HG03378 (cell line): ENCODE data around the gene CDH12.
"Not testable (repeated sequence)": the region's sequence is repeated elsewhere in the genome, so short reads cannot be mapped to it uniquely, and the experiment has no call there.

ENCODE experiments used
- ATAC-seq: cut with Tn5 transposase; IDR thresholded peaks from one replicate; pipeline ENCODE4 v1.9.1; 2021; ENCODE audit warnings: mild to moderate bottlenecking, moderate library complexity; ENCODE audit not compliant: unreplicated experiment

Gene CDH12

DNA sequence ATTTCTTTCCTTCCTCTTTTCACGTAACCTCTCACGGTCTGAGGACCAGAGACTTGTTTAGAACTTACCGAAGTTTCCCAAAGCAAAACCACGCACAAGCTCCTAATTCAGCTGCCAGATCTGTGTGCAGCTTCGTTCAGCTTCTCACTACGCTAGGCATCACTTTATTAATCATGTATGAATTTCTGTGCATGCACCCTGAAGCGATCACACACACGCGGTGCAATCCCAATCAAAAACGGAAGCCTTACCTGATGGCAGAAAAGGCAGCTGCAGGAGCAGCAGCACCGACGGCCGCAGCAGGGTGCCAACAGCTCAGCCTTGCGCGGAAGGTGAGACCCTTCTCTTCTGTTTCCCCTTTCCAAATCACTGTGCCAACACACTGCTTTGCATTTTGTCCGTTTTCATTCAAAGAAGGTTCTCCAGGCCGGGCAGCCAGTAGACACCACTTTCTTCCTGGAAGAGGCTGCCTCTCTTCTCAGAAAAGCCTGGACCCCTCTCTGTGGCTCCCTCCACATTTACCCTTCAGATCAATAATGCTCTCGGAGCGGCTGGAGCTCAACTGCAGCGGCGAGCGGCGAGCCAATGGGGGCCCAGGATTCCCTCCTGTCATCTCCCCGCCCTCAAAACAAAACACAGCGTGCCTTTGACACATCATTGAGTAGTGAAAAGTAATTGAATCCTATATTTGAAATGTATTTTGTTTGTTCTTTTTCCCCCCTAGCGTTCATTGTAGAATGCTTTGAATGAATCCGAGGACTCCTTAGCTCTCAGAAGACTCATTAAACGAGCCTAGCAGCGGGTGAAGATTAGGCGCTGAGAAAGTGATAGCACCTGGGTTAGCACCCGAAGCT lies at the start of gene CDH12:
TSS of gene CDH12 (minus strand) at position 538 of the 854 bp plus-strand sequence.
- no peak for ATAC-seq

DNA sequence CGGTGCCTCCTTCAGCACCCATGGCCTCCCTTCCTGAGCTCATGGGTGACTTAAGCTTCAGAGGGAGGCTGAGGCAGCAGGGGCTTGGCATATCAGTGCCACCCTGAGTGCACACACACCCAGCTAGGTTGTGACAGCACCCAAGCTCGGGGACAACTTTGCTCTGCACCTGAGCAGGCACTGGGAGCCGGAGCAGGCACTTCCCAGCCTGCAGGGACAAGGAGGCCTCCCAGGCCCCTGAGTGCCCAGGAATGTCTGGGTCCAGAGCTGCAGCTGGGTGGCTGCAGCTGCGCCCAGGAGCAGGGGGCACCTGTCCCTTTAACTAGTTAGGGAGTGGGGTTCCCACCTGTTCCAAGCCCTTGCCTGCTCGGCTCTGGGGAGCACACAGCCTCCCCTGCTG lies 48.7 kb upstream of the CDH12 start:
- ATAC-seq, result no peak

DNA sequence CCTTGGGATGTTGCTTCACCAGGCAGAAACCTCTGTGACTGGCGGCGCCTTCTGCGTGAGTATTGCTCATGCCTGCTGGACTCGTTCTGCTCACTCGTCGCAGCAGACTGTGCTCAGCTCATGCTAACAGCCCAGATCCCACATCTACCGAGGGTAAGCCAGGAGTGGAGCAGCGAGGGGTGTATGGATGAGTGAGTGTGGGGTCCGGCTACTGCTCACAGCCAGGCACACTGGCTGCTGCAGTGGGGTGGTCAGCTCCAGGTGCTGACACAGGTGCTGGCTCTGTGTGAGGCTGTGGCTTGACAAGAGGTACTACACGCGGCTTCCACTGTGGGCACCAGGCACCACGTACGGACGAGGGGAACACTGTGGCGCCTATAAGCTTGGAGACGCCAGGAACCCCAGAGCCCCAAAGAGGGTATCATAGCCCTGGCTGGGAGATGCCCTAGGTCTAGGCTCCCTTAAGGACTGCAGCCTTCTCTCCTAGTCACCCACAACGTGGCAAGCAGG lies 47.7 kb upstream of the CDH12 start:
- ATAC-seq, result no peak

DNA sequence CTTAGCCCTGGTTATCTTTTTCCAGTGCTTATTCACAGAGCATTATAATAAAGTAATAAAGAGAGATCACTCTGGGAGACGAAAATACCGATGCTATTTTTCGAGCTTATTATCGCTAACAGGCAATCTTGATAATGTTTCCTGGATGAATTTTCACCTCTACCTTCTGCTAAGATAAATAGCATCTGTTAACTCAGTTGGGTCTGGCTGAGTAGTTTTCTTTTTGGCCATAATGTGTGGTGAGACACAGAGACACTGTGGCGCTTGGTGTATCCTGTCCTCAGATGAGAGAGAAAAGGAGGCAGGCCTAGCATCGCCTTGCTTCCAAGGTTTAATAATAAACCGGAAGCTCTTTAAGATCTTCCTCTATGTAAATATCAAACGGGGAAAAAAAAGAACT lies 46.2 kb upstream of the CDH12 start:
- ATAC-seq, result no peak

DNA sequence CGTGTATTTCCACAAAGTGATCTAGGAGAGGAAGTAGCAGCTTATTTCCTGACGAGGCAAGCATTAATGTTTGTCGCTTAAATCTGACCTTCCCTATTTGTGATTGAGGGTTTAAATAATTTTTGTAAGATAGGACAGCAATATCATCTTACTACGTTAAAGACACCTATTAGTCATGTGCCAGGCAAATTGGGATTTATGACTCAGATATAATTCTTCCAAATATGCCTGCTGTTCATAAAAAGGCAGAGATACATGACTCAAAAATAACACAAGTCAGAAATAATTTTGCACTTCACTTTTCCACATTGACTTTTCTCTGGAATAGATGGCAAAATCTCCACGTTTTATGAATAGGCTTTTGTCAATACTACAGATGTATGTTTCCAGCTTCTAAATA lies 43.0 kb upstream of the CDH12 start:
- no peak for ATAC-seq

DNA sequence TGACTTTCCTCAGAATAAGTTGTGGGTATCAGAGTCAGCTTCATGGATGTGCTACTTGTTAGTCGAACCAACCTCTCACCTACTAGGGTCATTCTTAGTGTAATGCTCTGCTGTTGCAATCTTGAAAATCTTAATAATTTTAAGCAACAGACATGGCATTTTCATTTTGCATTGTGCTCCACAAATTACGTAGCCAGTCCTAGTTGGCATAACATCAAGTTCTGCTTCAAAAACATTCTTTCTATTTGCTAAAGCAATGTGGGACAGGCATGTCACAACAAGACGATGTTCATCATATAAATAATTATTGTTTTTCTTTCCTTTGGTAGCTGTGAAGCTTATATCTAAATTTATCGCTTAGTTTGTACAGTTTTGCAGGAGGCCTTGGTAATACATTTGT lies 39.3 kb upstream of the CDH12 start:
- no peak for ATAC-seq

DNA sequence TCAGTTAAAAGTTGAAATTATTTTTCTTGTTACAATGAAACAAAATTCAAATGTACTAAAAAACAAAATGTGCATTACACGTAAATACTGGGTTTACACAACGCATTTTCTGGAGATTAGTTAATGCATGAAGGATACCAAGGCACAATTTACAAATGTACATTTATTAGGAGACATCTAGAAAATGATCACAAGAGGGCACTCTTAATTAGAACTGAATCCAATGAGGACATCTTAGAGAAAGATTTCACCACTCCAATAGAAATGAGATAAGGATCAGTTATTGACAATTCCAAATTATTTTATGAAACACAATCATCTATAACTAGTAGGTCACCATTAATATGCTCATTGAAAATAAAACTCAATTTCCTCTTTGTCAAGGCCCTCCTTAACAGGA lies 36.6 kb upstream of the CDH12 start:
- no peak for ATAC-seq

DNA sequence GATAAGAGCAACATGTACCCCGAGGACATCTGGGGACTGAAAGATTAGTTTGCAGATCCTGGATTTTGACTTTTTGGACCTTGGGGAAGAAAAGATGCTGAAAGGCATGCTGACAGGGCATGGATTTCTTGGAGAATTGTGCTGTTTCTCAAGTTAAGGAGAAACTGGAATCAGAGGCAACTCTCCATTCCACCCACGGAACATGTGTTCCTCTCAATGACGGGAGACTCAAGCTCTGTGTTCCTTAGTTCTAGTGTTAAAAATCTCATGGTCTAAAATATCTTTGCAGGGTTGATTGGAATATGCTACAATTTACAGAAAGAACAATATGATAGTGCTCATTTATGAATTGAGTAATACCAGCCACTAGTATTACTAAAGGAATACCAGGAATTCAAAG lies 34.4 kb upstream of the CDH12 start:
- no peak for ATAC-seq

DNA sequence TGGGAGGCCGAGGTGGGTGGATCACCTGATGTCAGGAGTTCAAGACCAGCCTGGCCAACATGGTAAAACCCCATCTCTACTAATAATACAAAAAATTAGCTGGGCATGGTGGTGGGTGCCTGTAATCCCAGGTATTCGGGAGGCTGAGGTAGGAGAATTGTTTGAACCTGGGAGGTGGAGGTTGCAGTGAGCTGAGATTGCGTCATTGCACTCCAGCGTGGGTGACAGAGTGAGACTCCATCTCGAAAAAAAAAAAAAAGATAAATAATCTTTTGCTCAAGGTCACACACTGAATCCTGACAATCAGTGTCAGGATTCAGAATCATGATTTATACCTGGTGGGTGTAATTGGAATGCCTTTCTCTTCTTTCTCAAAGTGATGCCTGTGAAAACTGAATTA lies 5.8 kb upstream of the CDH12 start:
- ATAC-seq, result not testable (repeated sequence)

DNA sequence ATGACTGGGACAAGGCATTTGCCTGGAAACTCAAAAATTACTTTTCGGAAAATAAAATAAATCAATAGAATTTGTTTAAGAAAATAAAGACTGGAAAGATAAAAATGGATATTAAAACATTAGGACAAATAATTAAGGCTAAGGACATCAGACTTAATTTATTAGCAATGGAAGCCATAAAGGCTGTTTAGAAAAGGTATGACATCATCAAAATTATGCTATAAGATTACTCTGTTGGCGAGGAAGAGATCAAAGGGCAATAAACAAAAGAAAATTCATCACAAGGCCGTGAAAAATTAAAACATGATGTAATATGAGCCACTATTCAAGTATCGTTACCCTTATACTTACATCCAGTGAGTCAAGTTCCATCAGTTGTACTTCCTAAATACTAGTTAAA lies 2.7 kb upstream of the CDH12 start:
- no peak for ATAC-seq

DNA sequence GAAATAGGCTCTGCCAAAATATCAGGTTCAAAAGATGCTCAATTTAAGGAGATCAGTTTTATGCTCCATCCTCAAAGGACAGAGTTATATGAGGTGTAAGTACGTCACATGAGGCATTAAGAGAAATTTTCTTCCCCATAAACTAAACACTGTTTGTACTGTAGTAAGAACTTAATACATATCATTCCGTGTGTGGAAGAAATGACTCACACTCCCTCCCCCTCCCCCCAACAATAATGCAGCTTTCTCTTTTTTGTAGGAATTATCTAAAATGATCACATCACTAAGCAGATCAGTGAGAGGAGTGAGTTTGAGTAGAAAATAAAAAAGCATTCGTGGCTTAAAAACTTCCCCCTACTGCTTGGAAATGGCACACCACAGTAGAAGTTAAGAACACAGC lies 2.2 kb downstream of the CDH12 start:
- no peak for ATAC-seq

DNA sequence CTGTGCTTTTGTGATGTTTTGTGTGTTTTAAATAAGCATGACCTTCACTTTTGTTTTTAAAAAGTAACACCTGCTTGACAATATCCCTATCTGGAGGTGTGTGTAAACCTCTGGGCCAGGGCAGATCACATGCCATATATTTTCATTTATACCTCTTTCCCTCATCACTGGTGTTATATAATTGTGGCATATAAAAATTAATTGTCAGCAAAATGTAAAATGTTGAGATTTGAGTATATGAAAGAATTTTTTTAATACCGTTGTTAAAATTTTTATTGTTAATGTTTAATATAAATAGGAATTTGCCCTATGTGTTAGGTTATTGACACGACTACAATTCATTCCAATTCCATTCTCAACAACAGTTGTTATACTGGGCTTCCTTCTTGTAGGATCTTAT lies 6.5 kb downstream of the CDH12 start:
- no peak for ATAC-seq

DNA sequence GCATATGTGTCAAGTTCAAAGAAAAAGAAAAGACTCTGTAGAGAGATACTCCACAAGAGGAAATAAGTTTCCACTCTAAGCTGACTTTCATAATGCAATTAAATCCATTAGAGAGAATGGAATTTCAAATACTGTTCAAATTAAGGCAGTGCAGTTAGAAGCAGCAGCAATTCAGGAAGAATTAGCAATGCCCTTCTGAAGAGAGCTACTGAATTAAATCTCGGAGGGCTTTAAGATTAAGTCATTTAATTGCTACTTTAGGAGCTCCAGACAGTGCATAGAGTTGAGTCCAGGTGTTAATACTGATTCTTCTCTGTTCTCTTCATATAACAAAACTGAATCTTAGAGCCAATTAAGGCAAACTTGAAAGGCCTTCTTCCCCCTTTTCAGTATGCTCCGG lies 8.5 kb downstream of the CDH12 start:
- ATAC-seq, result no peak

DNA sequence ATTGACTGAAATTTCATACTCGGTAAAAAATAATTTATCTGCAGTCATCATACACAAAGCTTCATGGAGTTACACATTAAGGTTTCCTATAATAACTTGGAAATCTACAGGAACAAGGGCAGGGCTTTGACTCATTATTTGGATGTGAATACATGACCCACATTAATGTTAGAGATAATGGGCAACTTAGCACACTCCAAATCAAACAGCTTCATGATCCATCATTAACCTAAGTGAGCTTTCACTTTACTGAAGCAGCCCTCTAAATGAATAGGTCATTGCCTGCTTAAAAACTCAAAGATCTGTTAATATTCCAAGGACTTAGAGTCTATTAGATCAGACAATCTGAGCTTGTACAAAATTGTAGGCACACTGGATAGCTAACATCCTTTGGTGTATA lies 9.0 kb downstream of the CDH12 start:
- no peak for ATAC-seq

DNA sequence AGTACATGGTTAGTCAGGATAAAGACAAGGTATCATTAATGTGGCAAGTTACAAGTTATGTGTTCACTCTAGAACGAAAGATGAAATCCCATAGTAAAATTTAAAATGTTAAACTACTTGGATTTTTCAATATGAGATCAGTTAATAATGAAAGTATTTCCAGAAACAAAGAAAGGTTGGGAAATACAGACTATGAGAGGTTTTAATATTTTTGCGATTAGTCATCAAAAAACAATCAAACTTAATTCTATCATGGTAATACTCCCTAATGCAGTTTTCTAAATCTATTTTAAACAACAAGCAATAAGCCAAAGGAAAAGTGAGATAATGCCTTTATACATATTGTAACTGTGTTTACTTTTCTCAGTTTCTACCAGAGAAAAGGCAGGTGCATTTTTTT lies 10.6 kb downstream of the CDH12 start:
- no peak for ATAC-seq

DNA sequence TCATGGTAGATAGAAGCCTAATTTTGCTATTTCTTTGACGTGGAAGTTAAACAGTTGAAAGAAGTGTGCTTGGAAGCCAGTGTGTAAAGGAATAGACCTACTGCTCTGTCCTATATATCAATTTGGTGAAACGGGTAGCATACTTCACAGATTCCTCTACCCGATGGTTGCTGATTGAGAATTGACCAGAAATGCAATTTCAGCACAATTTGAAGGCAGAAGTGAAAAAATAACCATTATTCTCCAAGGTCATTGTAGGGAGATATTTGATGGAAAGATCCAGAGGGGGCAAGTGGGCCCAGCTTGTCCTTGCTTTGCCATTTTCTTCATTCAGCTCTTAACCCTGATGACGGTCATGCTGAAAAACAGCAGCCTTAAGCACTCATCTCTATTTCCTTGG lies 15.3 kb downstream of the CDH12 start:
- ATAC-seq, result no peak

DNA sequence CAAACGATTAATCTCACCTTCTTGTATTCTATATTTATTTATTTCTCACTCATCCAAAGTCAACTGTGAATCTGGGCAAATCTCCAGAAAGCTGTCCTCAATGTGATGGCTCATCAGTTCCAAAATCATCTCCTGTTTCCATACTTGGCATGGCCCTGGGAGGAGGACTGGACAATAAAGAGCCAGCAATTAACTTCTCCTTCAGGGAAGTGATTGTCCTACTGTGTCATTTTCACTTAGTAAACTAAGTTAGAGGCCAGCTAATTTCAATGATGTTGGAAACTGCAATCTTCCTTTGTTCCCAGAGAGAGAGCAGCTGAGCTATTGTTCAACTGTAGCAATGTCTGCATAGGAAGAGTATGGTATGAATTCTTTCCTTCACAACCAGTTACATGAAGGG lies 17.5 kb downstream of the CDH12 start:
- no peak for ATAC-seq

DNA sequence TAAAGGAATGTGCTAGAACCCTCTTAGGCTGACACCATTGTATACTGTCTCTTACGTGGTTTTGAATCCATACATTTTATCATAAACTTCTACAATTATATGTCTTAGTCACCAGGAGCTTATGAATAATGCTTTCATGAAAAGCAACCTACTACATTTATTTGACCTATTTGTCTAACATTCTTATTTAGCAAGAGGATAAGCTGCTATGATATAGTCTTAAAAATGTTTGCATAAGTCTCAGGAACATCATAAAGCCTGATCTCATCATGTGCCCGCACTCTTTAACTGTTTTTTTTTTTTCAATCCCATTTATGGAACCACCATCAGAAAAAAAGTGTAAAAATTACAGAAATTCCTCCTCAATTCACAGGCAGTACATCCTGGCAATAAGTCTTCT lies 59.7 kb downstream of the CDH12 start:
- no peak for ATAC-seq

DNA sequence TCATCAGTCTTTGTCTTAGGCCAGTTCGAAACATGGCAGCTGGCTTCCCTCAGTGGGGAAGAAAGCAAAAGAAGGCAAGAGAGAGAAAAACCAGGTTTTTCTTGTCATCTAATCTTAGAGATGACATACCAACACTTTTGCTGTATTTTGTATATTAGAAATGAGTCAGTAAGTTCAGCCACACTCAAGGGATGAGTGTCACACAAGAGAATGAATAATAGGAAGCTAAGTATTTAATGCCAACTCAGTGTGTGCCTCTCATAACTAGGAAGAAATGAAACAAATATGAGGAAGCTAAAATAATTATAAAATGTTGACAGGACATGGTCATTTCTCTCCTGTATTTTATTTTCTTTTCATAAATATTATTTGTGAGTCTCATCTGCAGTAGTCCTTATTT lies 65.3 kb downstream of the CDH12 start:
- ATAC-seq, result no peak

DNA sequence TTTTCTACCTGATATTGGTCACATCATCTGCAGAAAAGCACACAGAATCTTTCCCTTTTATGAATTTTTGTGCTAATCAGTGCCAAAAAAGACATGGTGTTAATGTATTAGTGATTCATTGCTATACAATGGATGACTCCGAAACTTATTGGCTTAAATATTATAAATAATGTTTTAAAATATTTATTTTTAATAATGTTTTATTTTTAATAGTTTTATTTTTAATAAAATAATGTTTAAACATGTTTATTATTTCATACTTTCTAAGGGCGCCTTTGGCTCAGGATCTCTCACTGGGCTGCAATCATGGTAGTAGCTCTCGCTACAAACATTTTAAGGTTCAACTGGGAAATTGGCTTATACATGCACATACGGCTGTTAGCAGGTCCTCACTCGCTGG lies 65.7 kb downstream of the CDH12 start:
- no peak for ATAC-seq

DNA sequence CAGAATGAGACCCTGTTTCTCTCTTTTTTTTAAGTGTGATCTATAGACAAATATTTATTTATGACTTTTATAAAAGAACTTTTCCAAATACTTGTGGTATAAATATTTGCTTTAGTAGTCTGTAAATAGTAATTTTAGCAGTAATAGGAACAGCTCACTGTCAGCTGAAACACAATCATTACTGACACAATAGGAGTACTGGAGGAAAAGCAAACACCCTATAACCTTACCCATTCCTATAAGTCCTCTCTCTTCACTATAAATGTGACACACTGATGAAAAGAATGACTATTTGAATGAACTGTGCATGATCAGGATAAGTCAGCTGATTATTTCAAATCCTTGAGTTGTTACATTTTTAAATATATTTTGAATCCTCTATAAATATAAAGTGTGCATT lies 72.4 kb downstream of the CDH12 start:
- no peak for ATAC-seq

DNA sequence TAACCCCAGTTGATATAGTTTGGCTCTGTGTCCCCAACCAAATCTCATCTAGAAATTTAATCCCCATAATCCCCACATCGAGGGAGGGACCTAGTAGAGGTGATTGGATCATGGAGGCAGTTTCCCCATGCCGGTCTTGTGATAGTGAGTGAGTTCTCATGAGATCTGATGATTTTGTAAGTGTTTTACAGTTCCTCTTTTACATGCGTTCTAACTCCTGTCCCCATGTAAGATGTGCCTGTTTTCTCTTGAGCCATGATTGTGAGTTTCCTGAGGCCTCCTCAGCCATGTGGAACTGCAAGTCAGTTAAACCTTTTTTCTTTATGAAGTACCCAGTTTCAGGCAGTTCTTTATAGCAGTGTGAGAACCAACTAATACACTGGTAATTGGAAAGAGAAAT lies 73.6 kb downstream of the CDH12 start:
- no peak for ATAC-seq

DNA sequence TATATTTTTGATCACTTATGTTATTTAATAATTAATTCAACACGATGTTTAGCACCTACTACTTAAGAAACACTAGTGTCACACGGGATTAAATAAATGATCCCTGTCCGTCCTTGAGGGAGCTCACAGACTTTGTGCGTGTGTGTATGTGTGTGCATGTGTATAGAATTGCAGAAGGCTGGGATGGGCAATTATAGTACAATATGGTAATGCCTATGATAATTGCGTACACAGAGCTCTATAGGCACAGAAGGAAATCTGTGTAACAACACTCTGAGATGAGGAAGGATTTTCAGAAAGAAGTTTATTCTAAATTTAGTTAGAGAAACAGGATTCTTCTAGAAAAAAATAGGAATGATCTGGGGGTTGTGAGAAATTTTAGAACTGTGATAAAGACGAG lies 76.9 kb downstream of the CDH12 start:
- ATAC-seq, result no peak
